Endothelial cell (in vitro differentiated cells): ENCODE results near the gene WIF1. TPM values are rescaled to one million over a fixed set of nuclear protein-coding genes. Genes with fewer than 3 reads are reported as not detected.

Experiments
- DNase-seq: peaks from one replicate; pipeline ENCODE4 v3.0.0; 2021; ENCODE audit warnings: low spot score
- H3K27ac Mint-ChIP-seq: one replicate; pipeline ENCODE4 v1.8.0; 2021; ENCODE audit warnings: mixed read lengths, inconsistent platforms; ENCODE audit not compliant: unreplicated experiment
- H3K27me3 Mint-ChIP-seq: one replicate; pipeline ENCODE4 v1.8.0; 2021; ENCODE audit warnings: mild to moderate bottlenecking, moderate library complexity, mixed read lengths, inconsistent platforms; ENCODE audit not compliant: unreplicated experiment
- H3K36me3 Mint-ChIP-seq: one replicate; pipeline ENCODE4 v1.8.0; 2021; ENCODE audit warnings: mild to moderate bottlenecking, low read depth, mixed read lengths, inconsistent platforms; ENCODE audit not compliant: unreplicated experiment
- H3K4me1 Mint-ChIP-seq: one replicate; pipeline ENCODE4 v1.8.0; 2021; ENCODE audit warnings: mild to moderate bottlenecking, mixed read lengths, inconsistent platforms; ENCODE audit not compliant: unreplicated experiment
- H3K4me3 Mint-ChIP-seq: one replicate; pipeline ENCODE4 v1.8.0; 2021; ENCODE audit warnings: mild to moderate bottlenecking, mixed read lengths, inconsistent platforms; ENCODE audit not compliant: unreplicated experiment
- H3K9me3 Mint-ChIP-seq: one replicate; pipeline ENCODE4 v1.8.0; 2021; ENCODE audit warnings: mixed read lengths, inconsistent platforms; ENCODE audit not compliant: unreplicated experiment
- CTCF ChIP-seq: fragments of 200-600 bp; sonication (generic); IDR thresholded peaks from one replicate; pipeline ENCODE4 v1.5.0; 2021; ENCODE audit warnings: antibody characterized with exemption; ENCODE audit not compliant: unreplicated experiment
- total RNA-seq: library from RNA; stranded (reverse); fragmentation: NEBNext Ultra II Directional; extraction: Animal tissue kit (Norgen Biotek cat#: 25700); gene quantifications from one replicate; pipeline ENCODE4 v1.2.1, GENCODE V29; 2021; ENCODE audit not compliant: unreplicated experiment

WIF1 gene
- total RNA-seq, 1 donor from 2014 or later = not detected

- Mint-ChIP-seq H3K36me3 (no peaks in the 10 kb centered on the region), H3K4me1 (no peaks in the 10 kb centered on the region), H3K27me3 (no peaks in the 10 kb centered on the region), H3K4me3 (no peak overlapping the region), H3K27ac (no peak overlapping the region), H3K9me3 (no peaks in the 10 kb centered on the region)
- no peak for DNase-seq
- TF ChIP-seq CTCF = no peak
Observed at GRCh38 chr12:65093606-65094005, 27.5 kb downstream of the WIF1 start.

GRCh38 chr12:65090461-65090860 is 30.6 kb downstream of the WIF1 start:
- no peak for DNase-seq
- Mint-ChIP-seq H3K9me3 (no peaks in the 10 kb centered on the region), H3K27me3 (no peaks in the 10 kb centered on the region), H3K27ac (no peak overlapping the region), H3K36me3 (no peaks in the 10 kb centered on the region), H3K4me3 (no peak overlapping the region), H3K4me1 (peaks cover 3% of the 10 kb centered on the region)
- TF ChIP-seq CTCF = no peak

- Mint-ChIP-seq H3K4me1 (peaks cover 3% of the 10 kb centered on the region), H3K4me3 (no peak overlapping the region), H3K9me3 (no peaks in the 10 kb centered on the region), H3K27ac (no peak overlapping the region), H3K27me3 (no peaks in the 10 kb centered on the region), H3K36me3 (no peaks in the 10 kb centered on the region)
- TF ChIP-seq CTCF = no peak
- no peak for DNase-seq
Observed at GRCh38 chr12:65086236-65086635, 34.9 kb downstream of the WIF1 start.

- H3K27me3 Mint-ChIP-seq = no peaks in the 10 kb centered on the region
- H3K4me3 Mint-ChIP-seq = no peak overlapping the region
- DNase-seq = no peak
- H3K4me1 Mint-ChIP-seq = peaks cover 3% of the 10 kb centered on the region
- no peaks in the 10 kb centered on the region for H3K9me3 Mint-ChIP-seq
- no peak overlapping the region for H3K27ac Mint-ChIP-seq
- no peaks in the 10 kb centered on the region for H3K36me3 Mint-ChIP-seq
- TF ChIP-seq CTCF = no peak
Observed at GRCh38 chr12:65084579-65084978, 36.5 kb downstream of the WIF1 start.

- Mint-ChIP-seq H3K36me3 (no peaks in the 10 kb centered on the region), H3K4me1 (peaks cover 3% of the 10 kb centered on the region), H3K27ac (no peak overlapping the region), H3K27me3 (no peaks in the 10 kb centered on the region), H3K4me3 (no peak overlapping the region), H3K9me3 (no peaks in the 10 kb centered on the region)
- DNase-seq = no peak
- no peak for TF ChIP-seq CTCF
Observed at GRCh38 chr12:65083581-65083980, 37.5 kb downstream of the WIF1 start.
